Neural cell (in vitro differentiated cells): Measurements from ENCODE around the gene LRIG2.

ENCODE experiments used
- EZH2 ChIP-seq: fragments of 200-600, 300-800 bp; shearing (Covaris generic), sonication (generic); IDR thresholded peaks from 2 replicates; pipeline ENCODE4 v1.6.1; 2014; ENCODE audit warnings: antibody characterized with exemption, low read length, borderline replicate concordance, mild to moderate bottlenecking; ENCODE audit not compliant: insufficient read depth, poor library complexity, severe bottlenecking
- RAD21 ChIP-seq: fragments of 450-650 bp; conservative IDR thresholded peaks from 2 replicates; pipeline ENCODE4 v1.6.1; 2014; ENCODE audit warnings: antibody characterized with exemption, mild to moderate bottlenecking, moderate library complexity

DNA sequence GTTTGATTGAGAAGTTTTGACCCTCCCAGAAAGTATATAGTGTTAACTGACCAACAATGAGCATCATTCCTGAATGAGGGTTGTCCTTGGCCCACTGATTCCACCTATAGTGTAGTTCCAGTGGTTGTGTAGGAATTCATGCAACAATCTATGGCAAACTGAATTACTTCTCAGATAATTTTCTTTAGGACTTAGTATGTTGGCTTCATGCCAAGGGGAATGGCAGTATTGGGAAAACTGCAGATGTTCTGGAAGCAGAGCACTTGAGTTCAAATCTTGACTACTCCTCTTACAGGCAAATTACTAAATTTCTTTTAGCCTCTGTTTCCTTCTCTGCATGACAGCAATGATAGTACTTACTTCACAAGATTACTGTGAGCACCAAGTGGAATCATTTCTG is 65.8 kb downstream of the LRIG2 start:
- TF ChIP-seq EZH2: no peak
- TF ChIP-seq RAD21: no peak
